Testis (tissue), 2 donors: ENCODE data around the gene CAPN7.

ENCODE experiments used
- POLR2A ChIP-seq: fragments of 450-650 bp; IDR thresholded peaks from one replicate; pipeline ENCODE4 v1.6.1; 2017; ENCODE audit warnings: antibody characterized with exemption, mild to moderate bottlenecking, moderate library complexity
- TF ChIP-seq, protein P1 (sequence below), 3 experiments: fragments of 450-650 bp in 2 of 3; fragments of 200-600 bp in 1 of 3; sonication (generic) in 1 of 3; IDR thresholded peaks; one replicate each; pipeline ENCODE4 v1.5.1; 2016 to 2019; ENCODE audit warnings: antibody characterized with exemption in 3 of 3, mild to moderate bottlenecking in 2 of 3, moderate library complexity in 1 of 3

DNA sequence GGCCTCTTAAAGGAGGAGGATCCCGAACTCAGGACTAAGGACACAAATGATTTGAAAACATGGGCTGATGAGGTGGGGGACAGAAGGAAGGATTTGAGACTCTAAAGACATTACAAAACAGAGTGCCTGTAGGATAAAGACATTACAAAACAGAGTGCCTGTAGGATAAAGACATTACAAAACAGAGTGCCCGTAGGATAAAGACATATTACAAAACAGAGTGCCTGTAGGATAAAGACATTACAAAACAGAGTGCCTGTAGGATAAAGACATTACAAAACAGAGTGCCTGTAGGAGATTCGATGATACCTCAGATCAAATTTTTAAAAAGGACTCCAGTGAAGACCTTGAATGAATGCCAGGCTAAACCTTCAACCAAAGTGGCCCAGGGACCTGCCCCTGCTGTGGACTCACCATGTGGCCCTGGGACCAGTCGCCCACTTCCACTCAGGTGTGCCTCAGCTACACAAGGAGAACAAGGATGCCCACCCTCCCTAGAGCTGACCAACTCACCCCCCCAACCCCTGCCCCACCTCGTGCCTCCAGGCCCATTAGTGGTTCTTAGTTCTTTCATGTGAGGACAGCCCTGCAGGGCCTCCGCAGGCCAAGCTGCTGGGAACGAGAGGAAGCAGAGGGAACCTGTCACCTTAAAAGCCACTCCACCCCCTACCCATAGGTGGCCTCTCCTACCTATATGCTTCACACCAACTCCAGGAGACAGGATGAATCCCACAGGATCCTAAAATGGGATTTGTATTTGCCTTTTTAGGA lies 66.6 kb downstream of the CAPN7 start:
- TF ChIP-seq, protein P1, sequence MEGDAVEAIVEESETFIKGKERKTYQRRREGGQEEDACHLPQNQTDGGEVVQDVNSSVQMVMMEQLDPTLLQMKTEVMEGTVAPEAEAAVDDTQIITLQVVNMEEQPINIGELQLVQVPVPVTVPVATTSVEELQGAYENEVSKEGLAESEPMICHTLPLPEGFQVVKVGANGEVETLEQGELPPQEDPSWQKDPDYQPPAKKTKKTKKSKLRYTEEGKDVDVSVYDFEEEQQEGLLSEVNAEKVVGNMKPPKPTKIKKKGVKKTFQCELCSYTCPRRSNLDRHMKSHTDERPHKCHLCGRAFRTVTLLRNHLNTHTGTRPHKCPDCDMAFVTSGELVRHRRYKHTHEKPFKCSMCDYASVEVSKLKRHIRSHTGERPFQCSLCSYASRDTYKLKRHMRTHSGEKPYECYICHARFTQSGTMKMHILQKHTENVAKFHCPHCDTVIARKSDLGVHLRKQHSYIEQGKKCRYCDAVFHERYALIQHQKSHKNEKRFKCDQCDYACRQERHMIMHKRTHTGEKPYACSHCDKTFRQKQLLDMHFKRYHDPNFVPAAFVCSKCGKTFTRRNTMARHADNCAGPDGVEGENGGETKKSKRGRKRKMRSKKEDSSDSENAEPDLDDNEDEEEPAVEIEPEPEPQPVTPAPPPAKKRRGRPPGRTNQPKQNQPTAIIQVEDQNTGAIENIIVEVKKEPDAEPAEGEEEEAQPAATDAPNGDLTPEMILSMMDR (IDR thresholded peaks at IDR 0.05), result no peak
- no peak for TF ChIP-seq POLR2A
